Measurements from ENCODE around the gene LPAR2.

Gene LPAR2

GRCh38 chr19:19653597-19654147 is 25.7 kb upstream of the LPAR2 start:
- DNase-seq (ENCODE audit: low spot score), result no peak

DNA sequence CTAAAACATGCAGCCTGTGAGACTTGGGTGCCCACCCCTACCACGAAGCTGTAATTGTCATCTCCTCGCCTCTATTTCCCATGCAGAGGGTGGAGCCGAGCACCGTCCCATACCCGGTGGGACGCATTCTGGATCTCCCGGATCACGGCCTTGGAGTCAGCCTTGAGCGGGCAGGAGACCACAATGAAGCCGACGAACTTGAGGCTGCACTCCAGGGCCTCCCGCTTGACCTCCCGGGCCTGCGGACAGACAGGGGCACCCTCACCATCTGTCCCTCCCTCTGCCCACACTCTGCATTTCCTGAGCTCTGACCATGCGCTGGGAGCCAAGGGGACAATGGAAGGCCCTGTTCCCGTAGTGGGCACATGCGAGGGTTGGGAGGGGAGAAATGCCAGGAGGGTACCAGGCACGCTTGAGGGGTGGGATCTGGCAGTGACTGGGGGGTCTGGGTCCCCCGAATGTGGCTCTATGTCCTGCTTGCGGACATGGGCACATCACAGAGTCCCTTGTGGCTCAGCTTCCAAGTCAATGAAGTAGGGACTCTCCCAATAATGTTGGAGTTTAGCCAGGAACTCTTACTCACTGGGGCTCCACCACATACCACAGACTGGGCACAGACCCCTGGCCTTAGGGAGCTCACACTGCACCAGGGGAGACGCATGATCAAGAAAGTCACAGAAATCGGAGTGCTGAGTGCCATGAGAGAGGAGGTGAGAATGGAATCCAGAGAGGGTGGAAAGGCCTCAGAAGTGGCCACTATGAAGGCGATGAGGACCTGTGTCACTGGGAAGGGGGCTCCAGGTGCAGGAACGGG is 24.7 kb upstream of the LPAR2 start:
- no peak for DNase-seq (ENCODE audit: low spot score)

DNA sequence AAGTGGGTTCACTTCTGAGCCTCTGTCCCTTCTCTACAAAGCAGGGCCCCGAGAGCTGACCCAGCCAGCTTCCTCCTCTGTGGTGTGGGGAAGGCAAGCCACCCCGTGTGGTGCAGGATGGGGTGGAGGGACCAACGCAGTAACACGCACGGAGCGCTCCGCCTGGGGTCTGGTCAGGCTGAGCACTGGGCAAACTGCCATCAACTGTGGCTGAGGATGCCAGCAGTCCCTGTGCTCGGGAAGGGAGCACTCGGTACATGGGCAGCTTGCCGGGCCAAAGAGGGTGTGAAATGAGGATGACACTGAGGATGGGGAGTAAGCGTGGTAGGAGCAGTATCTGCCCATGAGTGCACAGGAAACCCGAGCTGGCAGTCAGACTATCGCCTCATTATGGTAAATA is 23.1 kb upstream of the LPAR2 start:
- peak; percentile 84 for DNase-seq (ENCODE audit: low spot score)

DNA sequence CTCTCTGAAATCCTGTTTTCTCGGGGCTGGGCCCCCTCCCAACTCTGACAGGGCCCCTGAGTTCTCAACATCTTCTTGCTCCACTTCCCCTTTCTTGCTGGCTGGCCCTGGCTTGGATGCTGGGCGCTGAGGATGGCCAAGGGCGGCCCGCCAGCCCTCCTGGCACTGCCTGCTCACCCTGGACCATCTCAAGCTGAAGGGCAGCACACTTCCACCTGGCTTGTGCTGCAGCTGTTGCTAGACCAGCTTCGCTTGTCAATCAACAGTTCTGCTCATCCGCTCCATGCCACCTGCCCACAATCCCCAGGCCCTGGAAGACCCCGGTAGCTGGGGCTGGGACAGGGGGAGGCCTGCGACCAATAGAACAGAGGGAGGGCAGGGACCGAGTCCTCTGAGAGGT is 22.3 kb upstream of the LPAR2 start:
- no peak for DNase-seq (ENCODE audit: low spot score)

GRCh38 chr19:19649580-19649995 is 21.6 kb upstream of the LPAR2 start:
- no peak for DNase-seq (ENCODE audit: low spot score)

- no peak for DNase-seq (ENCODE audit: low spot score)
Observed at GRCh38 chr19:19649155-19649554, 21.1 kb upstream of the LPAR2 start.

- no peak for DNase-seq (ENCODE audit: low spot score)
Observed at GRCh38 chr19:19647037-19647835, 19.2 kb upstream of the LPAR2 start.

DNA sequence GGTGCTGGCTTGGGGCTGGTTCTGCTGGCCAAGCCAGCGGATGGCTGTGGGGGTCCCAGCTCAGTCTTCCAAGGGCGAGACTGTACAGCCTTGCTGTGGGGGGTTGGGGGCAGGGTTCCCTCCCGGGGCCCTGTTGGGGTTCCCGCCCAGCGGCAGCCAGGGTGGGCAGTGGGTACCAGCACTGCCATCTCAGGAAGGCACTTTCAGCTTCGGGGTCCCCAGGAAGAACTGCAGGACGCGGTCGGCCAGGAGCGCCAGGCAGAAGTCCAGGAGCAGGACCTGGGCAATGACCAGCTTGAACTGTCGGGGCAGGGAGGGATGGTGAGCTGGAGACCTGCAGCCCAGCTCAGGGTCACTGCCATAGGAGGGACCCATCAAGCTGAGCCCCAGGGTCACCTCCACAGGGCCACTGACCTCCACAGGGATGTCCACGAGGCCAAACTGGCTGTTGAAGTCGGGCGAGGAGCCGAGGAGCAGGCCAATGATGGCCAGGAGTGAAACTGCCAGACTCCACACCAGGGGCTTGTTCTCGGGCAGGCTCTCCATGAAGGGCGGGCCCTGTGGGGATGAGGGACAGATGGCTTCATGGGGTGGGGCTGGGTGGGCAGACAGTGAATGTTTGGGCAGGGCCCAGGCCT is 17.3 kb upstream of the LPAR2 start:
- DNase-seq (ENCODE audit: low spot score), result no peak

- DNase-seq (ENCODE audit: low spot score), result no peak
Observed at GRCh38 chr19:19644054-19644388, 16.0 kb upstream of the LPAR2 start.

GRCh38 chr19:19643158-19644053 is 15.4 kb upstream of the LPAR2 start, which contains the start of gene GMIP:
Gene GMIP (minus strand): TSS chr19:19643657. CDS start chr19:19643529, 128 bp downstream.
- peak; percentile 59 for DNase-seq (ENCODE audit: low spot score)

GRCh38 chr19:19642506-19643157 is 14.6 kb upstream of the LPAR2 start:
- no peak for DNase-seq (ENCODE audit: low spot score)

GRCh38 chr19:19637523-19638251 is 9.7 kb upstream of the LPAR2 start:
- no peak for DNase-seq (ENCODE audit: low spot score)

DNA sequence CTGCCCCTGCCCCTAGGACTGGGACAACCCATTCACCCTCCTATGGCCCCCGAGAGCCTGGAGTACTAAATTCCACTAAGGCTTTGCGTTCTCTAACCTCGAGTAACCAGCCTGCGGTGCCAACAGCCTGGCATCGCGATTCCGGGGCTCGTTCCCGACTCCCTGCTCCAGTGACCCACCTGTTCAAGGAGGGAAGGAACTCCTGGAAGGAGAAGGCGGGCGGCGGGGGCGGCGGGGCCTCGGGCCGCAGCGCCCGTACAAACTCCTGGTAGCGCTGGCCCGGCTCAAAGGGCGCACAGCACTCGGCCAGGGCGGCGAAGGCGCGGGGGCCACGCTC is 9.1 kb upstream of the LPAR2 start:
- DNase-seq (ENCODE audit: low spot score), result no peak

GRCh38 chr19:19636573-19637185 is 8.7 kb upstream of the LPAR2 start:
- no peak for DNase-seq (ENCODE audit: low spot score)

- DNase-seq (ENCODE audit: low spot score), result no peak
Observed at GRCh38 chr19:19635313-19635702, 7.3 kb upstream of the LPAR2 start.

- no peak for DNase-seq (ENCODE audit: low spot score)
Observed at GRCh38 chr19:19634516-19635312, 6.7 kb upstream of the LPAR2 start.

- no peak for DNase-seq (ENCODE audit: low spot score)
Observed at GRCh38 chr19:19633711-19634515, 5.9 kb upstream of the LPAR2 start.

GRCh38 chr19:19632661-19633060 is 4.6 kb upstream of the LPAR2 start:
- no peak for DNase-seq (ENCODE audit: low spot score)
